ENCODE data around the gene ASAP3. TPM values are rescaled to one million over a fixed set of nuclear protein-coding genes. Genes with fewer than 3 reads are reported as not detected.

The ASAP3 gene
- total RNA-seq, 2 experiments from 2014 or later: 0.81 to 1.2 TPM

GRCh38 chr1:23460519-23460918 is 23.5 kb downstream of the ASAP3 start:
- peaks cover 0 to 6% of the 10 kb centered on the region in 2 experiments for H3K27me3 ChIP-seq (ENCODE audit: control insufficient read depth in 1 of 2, insufficient read depth in 2 of 2, low read length in 2 of 2)
- no peak overlapping the region for H3K27ac Mint-ChIP-seq
- H3K4me1 Mint-ChIP-seq (ENCODE audit: low read depth): no peaks in the 10 kb centered on the region
- no peaks in the 10 kb centered on the region for H3K36me3 ChIP-seq (ENCODE audit: insufficient read depth, low read length)
- POLR2A ChIA-PET: no interaction called here
- DNase-seq (no peak), ATAC-seq (ENCODE audit: poor library complexity) (no peak)
- intact Hi-C loops (cut with DNase I, micrococcal nuclease): no loop called here
- no peaks in the 10 kb centered on the region for H3K36me3 Mint-ChIP-seq (ENCODE audit: low read depth)
- no peaks in the 10 kb centered on the region for H3K9me3 ChIP-seq (ENCODE audit: control insufficient read depth in 1 of 2, insufficient read depth in 1 of 2, low read length in 2 of 2)
- no peak for TF ChIP-seq CTCF (IDR thresholded peaks at IDR 0.05)
- H3K27me3 Mint-ChIP-seq: peaks cover 11% of the 10 kb centered on the region
- CTCF ChIA-PET: no interaction called here
- no peak overlapping the region for H3K4me3 ChIP-seq (ENCODE audit: low read length)
- H3K9me3 Mint-ChIP-seq: no peaks in the 10 kb centered on the region
- H3K27ac ChIP-seq (ENCODE audit: low read depth in 1 of 2, low read length in 2 of 2): no peak overlapping the region
- no peaks in the 10 kb centered on the region for H3K4me1 ChIP-seq (ENCODE audit: insufficient read depth, low read length)
- no peak overlapping the region for H3K4me3 Mint-ChIP-seq

DNA sequence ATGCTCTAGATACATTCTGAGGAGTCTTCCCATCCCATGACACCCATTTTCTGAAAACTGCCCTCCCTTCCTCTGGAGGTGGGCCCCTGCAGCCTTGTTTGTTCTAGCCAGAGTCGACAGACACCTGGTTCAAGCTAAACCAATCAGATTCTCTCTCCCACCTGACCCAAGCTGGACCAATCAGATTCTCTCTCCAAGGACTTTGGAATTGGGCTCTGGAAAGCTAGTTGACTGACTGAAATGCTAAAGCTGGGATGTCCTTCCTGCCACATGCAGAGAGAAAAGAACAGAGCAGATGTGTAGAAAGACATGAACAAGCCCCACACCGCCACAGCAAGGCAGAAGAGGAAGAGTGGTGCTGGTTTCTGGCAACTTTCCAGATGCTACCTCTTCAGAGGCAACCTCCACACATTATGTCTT is 24.6 kb downstream of the ASAP3 start:
- no peaks in the 10 kb centered on the region for H3K36me3 Mint-ChIP-seq (ENCODE audit: low read depth)
- H3K27me3 ChIP-seq (ENCODE audit: control insufficient read depth in 1 of 2, insufficient read depth in 2 of 2, low read length in 2 of 2): peaks cover 0 to 6% of the 10 kb centered on the region in 2 experiments
- H3K9me3 Mint-ChIP-seq: no peaks in the 10 kb centered on the region
- H3K36me3 ChIP-seq (ENCODE audit: insufficient read depth, low read length): no peaks in the 10 kb centered on the region
- no peaks in the 10 kb centered on the region for H3K9me3 ChIP-seq (ENCODE audit: control insufficient read depth in 1 of 2, insufficient read depth in 1 of 2, low read length in 2 of 2)
- H3K4me3 Mint-ChIP-seq: no peak overlapping the region
- H3K27ac ChIP-seq (ENCODE audit: low read depth in 1 of 2, low read length in 2 of 2): no peak overlapping the region
- peaks cover 18% of the 10 kb centered on the region for H3K27me3 Mint-ChIP-seq
- CTCF ChIA-PET: no interaction called here
- intact Hi-C loops (cut with DNase I, micrococcal nuclease): no loop called here
- POLR2A ChIA-PET: no interaction called here
- DNase-seq (no peak), ATAC-seq (ENCODE audit: poor library complexity) (no peak)
- H3K27ac Mint-ChIP-seq: no peak overlapping the region
- H3K4me1 ChIP-seq (ENCODE audit: insufficient read depth, low read length): no peaks in the 10 kb centered on the region
- no peaks in the 10 kb centered on the region for H3K4me1 Mint-ChIP-seq (ENCODE audit: low read depth)
- no peak overlapping the region for H3K4me3 ChIP-seq (ENCODE audit: low read length)
- no peak for TF ChIP-seq CTCF (IDR thresholded peaks at IDR 0.05)

DNA sequence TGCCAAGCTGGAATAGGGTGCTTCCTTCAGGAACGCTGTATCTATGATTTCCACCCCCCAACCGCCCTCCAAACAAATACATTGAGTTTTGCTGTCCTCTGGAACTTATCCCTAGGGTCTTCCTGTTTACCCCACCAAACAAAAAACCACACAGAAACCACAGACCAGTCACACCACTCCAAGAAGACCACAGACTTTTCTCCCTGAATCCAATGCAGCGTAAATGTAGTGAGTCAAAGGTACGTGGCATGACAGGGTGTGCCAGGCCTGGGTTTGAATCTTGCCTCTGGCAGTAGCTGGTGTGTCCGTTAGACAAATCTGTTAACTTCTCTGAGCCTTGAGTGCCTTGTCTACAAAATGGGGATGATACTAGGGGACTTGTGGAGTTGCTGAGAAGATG is 27.8 kb downstream of the ASAP3 start:
- Histone ChIP-seq H3K27ac (ENCODE audit: low read depth in 1 of 2, low read length in 2 of 2) (no peak overlapping the region), H3K9me3 (ENCODE audit: control insufficient read depth in 1 of 2, insufficient read depth in 1 of 2, low read length in 2 of 2) (no peaks in the 10 kb centered on the region), H3K4me3 (ENCODE audit: low read length) (no peak overlapping the region), H3K4me1 (ENCODE audit: insufficient read depth, low read length) (peaks cover 17% of the 10 kb centered on the region), H3K36me3 (ENCODE audit: insufficient read depth, low read length) (no peaks in the 10 kb centered on the region), H3K27me3 (ENCODE audit: control insufficient read depth in 1 of 2, insufficient read depth in 2 of 2, low read length in 2 of 2) (peaks cover 2 to 3% of the 10 kb centered on the region in 2 experiments)
- Mint-ChIP-seq H3K36me3 (ENCODE audit: low read depth) (no peaks in the 10 kb centered on the region), H3K9me3 (no peaks in the 10 kb centered on the region), H3K27me3 (peaks cover 18% of the 10 kb centered on the region), H3K4me3 (no peak overlapping the region), H3K27ac (no peak overlapping the region), H3K4me1 (ENCODE audit: low read depth) (peaks cover 14% of the 10 kb centered on the region)
- DNase-seq (no peak), ATAC-seq (ENCODE audit: poor library complexity) (no peak)
- TF ChIP-seq CTCF (IDR thresholded peaks at IDR 0.05): no peak
- intact Hi-C loops (cut with DNase I, micrococcal nuclease): no loop called here
- POLR2A ChIA-PET: no interaction called here
- CTCF ChIA-PET: no interaction called here

Measured in CD4-positive, alpha-beta T cell (primary cell).